Epithelial cell of proximal tubule (primary cell): ENCODE measurements around the gene JMJD8. TPM values are rescaled to one million over a fixed set of nuclear protein-coding genes. Genes with fewer than 3 reads are reported as not detected.
A peak's percentile ranks its signal among the peaks of the same experiment; 100 is the strongest.

Experiments
- DNase-seq: peaks from one replicate; pipeline ENCODE4 v3.0.0-alpha.2; 2011; ENCODE audit warnings: low read depth
- H3K4me3 ChIP-seq: 2 replicates; pipeline ENCODE4 v1.5.1; 2011; ENCODE audit warnings: low read depth, mild to moderate bottlenecking, low read length
- total RNA-seq: library from RNA; depleted of rRNA; stranded (reverse); fragments of >200 nt; gene quantifications from 2 replicates; pipeline ENCODE4 v1.2.3, GENCODE V29; 2015
- TF ChIP-seq, protein P1 (sequence below): conservative IDR thresholded peaks from 2 replicates; pipeline ENCODE4 v1.5.1; 2012; ENCODE audit warnings: low read depth, mild to moderate bottlenecking, low read length

The JMJD8 gene
- total RNA-seq, 1 donor from 2014 or later = 65.6 TPM

DNA sequence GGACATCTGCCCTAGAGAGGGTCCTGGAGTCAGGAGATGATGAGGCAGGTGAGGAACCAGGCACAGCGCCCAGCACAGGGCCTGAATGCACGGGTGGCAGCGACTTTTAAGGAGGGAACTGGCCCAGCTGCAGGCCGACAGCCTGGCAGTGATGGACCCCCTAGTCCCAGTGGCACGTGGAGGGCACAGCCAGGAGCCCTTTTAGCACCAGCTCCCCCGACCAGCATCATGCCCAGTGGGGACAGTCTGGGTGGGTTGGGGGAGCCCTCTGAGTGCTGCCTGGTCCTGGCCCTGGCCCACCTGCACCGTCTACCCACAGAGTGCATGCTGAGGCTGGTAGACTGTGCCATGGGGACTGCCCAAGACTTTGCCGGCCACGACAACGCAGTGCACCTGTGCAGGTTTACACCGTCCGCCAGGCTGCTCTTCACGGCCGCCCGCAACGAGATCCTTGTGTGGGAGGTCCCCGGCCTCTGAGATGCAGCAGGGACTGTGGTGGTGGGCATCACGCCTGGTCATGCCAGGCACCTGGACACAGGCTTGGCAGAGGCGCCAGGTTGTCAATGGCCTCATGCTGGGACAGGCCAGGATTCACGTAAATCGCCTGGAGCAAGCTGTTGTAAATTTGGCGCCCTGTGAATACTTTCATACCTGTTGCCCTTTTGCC, 16.9 kb downstream of the JMJD8 start:
- no peak for DNase-seq
- H3K4me3 ChIP-seq = no peak overlapping the region
- TF ChIP-seq, protein P1, sequence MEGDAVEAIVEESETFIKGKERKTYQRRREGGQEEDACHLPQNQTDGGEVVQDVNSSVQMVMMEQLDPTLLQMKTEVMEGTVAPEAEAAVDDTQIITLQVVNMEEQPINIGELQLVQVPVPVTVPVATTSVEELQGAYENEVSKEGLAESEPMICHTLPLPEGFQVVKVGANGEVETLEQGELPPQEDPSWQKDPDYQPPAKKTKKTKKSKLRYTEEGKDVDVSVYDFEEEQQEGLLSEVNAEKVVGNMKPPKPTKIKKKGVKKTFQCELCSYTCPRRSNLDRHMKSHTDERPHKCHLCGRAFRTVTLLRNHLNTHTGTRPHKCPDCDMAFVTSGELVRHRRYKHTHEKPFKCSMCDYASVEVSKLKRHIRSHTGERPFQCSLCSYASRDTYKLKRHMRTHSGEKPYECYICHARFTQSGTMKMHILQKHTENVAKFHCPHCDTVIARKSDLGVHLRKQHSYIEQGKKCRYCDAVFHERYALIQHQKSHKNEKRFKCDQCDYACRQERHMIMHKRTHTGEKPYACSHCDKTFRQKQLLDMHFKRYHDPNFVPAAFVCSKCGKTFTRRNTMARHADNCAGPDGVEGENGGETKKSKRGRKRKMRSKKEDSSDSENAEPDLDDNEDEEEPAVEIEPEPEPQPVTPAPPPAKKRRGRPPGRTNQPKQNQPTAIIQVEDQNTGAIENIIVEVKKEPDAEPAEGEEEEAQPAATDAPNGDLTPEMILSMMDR = no peak

DNA sequence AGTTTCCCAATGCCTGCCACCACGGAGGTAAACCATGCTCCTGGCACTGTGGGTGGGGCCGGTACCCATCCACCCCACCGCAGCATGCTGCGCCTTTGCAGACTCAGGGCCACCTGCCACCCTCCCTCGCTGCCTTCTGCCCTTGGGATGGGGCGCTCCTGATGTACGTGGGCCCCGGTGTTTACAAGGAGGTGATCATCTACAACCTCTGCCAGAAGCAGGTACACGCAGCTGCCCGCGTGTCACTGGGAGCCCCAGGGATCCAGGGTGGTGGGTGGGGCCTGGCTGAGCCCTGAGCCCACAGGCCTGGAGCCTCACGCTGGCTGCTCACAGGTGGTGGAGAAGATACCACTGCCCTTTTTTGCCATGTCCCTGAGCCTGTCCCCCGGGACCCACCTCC, 17.6 kb downstream of the JMJD8 start:
- H3K4me3 ChIP-seq = no peak overlapping the region
- TF ChIP-seq, protein P1 = no peak
- DNase-seq = no peak

DNA sequence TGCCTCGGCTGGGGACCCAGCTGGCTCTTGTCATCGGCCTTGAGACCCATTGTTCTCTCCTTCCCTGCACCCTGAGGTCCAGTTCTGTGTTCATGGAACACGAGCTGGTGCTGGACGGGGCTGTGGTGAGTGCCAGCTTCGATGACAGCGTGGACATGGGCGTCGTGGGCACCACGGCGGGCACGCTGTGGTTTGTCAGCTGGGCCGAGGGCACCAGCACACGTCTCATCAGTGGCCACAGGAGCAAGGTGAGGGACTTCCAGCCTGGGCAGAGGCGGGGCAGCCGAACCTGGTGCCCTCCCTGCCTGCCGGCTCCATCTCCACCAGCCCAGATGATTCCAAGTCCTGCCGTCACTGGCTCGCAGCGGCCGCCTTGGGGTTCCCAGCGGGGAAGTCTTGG, 21.5 kb downstream of the JMJD8 start:
- TF ChIP-seq, protein P1 = no peak
- no peak overlapping the region for H3K4me3 ChIP-seq
- no peak for DNase-seq

DNA sequence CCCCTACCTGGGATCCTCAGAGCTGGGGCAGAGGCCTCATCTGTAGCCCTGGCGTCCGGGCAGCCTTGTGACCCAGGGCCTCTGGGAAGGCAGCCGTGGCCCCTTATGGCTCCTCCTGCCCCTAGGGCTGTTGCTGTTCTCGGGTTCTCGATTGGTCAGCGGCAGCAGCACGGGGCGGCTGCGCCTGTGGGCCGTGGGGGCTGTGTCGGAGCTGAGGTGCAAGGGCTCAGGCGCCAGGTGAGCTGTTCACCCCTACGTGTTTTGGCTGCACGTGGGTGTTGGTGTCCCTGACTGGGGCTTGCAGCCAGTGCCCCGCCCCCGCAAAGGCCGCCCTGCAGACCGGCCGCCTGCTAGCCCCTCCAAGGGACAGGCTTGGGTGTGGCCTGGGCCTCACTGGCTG, 22.0 kb downstream of the JMJD8 start:
- no peak overlapping the region for H3K4me3 ChIP-seq
- DNase-seq = no peak
- TF ChIP-seq, protein P1 = no peak

DNA sequence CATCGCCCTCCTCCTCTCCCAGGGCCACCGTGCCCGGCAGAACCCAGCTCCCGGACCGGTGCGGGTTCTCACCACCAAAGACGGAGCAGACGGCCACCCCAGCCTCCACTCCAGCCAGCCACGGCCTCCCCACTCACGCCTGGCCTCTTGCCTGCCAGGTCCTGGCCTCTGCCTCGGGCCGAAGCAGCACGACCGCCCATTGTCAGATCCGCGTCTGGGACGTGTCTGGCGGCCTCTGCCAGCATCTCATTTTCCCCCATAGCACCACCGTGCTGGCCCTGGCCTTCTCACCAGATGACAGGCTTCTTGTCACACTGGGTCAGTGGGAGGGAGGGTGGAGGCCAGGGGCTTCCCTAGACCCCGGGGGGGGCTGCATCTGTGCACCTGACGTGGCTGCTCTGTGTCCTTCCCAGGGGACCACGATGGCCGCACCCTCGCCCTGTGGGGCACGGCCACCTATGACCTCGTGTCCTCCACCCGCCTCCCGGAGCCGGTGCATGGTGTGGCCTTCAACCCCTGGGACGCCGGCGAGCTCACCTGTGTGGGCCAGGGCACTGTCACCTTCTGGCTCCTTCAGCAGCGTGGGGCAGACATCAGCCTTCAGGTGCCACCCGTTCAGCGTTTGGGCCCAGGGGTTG, 22.8 kb downstream of the JMJD8 start:
- DNase-seq = no peak
- TF ChIP-seq, protein P1 = no peak
- peak overlapping the region; percentile 5 for H3K4me3 ChIP-seq

DNA sequence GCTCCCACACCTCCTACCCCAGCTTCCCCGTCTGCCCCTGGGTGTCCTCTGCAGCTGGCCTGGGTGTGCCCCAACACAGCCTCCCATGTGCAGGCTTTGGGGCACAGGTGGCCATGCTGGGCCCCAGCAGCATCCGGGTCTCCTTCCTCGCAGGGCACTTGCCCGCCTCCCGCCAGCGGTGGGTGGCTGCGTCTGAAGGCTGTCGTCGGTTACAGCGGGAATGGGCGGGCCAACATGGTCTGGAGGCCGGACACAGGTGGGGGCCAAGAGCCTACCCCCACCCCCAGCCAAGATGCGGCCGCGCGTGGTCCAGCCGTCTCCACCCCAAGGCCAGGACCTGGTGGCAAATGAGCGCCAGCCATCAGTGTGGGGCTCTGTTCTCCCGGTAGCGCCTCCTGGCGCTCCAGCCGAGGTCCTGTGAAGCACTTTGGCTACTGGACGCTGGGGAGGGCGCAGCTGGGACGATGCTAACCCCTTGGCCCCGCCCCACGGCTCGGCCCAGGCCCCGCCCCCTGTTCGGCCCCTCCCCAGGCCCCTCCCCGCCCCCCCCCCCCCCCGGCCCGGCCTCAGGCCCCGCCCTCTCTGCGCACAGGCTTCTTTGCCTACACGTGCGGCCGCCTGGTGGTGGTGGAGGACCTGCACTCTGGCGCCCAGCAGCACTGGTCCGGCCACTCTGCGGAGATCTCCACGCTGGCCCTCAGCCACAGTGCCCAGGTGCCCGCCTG, 23.5 kb downstream of the JMJD8 start:
- peak overlapping the region; percentile 5 for H3K4me3 ChIP-seq
- no peak for DNase-seq
- TF ChIP-seq, protein P1 = peak; percentile 44
